Activated CD4-positive, alpha-beta memory T cell treated with anti-CD3 and anti-CD28 coated beads for 36 hours (primary cell): ENCODE data around the gene ABI3BP. TPM values are rescaled to one million over a fixed set of nuclear protein-coding genes. Genes with fewer than 3 reads are reported as not detected.
A peak's percentile ranks its signal among the peaks of the same experiment; 100 is the strongest.

Experiments used
- CTCF ChIA-PET: fragments of 350-600 bp; sonication (Branson Sonifier 250); formaldehyde crosslinking; loops from one replicate; lab custom pipeline; 2021; ENCODE audit warnings: antibody characterized with exemption, inconsistent platforms; lab: Charles Lee
- POLR2A ChIA-PET: fragments of 350-600 bp; sonication (Branson Sonifier 250); formaldehyde crosslinking; loops from one replicate; lab custom pipeline; 2021; ENCODE audit warnings: antibody characterized with exemption; lab: Charles Lee
- DNase-seq: peaks from one replicate; pipeline ENCODE4 v3.0.0-alpha.2; 2020
- H3K27ac Mint-ChIP-seq: one replicate; pipeline ENCODE4 v1.8.0; 2021; ENCODE audit warnings: mixed read lengths
- H3K27me3 Mint-ChIP-seq: one replicate; pipeline ENCODE4 v1.8.0; 2021; ENCODE audit warnings: mixed read lengths
- H3K36me3 Mint-ChIP-seq: one replicate; pipeline ENCODE4 v1.8.0; 2021; ENCODE audit warnings: mixed read lengths
- H3K4me1 Mint-ChIP-seq: one replicate; pipeline ENCODE4 v1.8.0; 2021; ENCODE audit warnings: low read depth, mixed read lengths
- H3K4me3 Mint-ChIP-seq: one replicate; pipeline ENCODE4 v1.8.0; 2021; ENCODE audit warnings: mild to moderate bottlenecking, mixed read lengths
- H3K9me3 Mint-ChIP-seq: one replicate; pipeline ENCODE4 v1.8.0; 2021; ENCODE audit warnings: mixed read lengths
- intact Hi-C: fragments of 100-400 bp; cut with micrococcal nuclease; formaldehyde crosslinking; loops from one replicate; pipeline ENCODE4 v1.15.1; 2023
- total RNA-seq, 2 experiments: library from RNA; stranded (reverse); gene quantifications; one replicate each; pipeline ENCODE4 v1.2.3, GENCODE V29; 2021

ABI3BP gene
- total RNA-seq, 2 experiments from 2014 or later = not detected

- intact Hi-C loops = loop anchor here (1.0 to 5.0 kb wide), 4 partner anchors 146 to 479 kb away; no protein-coding TSS in a partner anchor
- H3K36me3 Mint-ChIP-seq = no peaks in the 10 kb centered on the region
- no peak overlapping the region for H3K4me3 Mint-ChIP-seq
- CTCF ChIA-PET = interaction anchor here (0.6 to 1.5 kb wide), 5 partner anchors 13 to 423 kb away, joined by 3 to 11 read pairs (median 3); no protein-coding TSS in a partner anchor
- H3K27me3 Mint-ChIP-seq = no peaks in the 10 kb centered on the region
- POLR2A ChIA-PET = interaction anchor here (0.9 kb wide), 1 partner anchor 395 kb away, joined by 4 read pairs; no protein-coding TSS in a partner anchor
- DNase-seq = no peak
- peaks cover 4% of the 10 kb centered on the region for H3K4me1 Mint-ChIP-seq
- no peaks in the 10 kb centered on the region for H3K9me3 Mint-ChIP-seq
- no peak overlapping the region for H3K27ac Mint-ChIP-seq
These were observed 196.7 kb downstream of the ABI3BP start for GRCh38 chr3:100796556-100796955.

GRCh38 chr3:100789579-100789978 is 203.6 kb downstream of the ABI3BP start:
- Mint-ChIP-seq H3K4me3 (no peak overlapping the region), H3K4me1 (no peaks in the 10 kb centered on the region), H3K9me3 (peaks cover 7% of the 10 kb centered on the region), H3K36me3 (no peaks in the 10 kb centered on the region), H3K27me3 (no peaks in the 10 kb centered on the region), H3K27ac (no peak overlapping the region)
- DNase-seq = no peak
- ChIA-PET CTCF (no interaction called here), POLR2A (no interaction called here)
- intact Hi-C loops = no loop called here

GRCh38 chr3:100783619-100784018 is 209.6 kb downstream of the ABI3BP start:
- Mint-ChIP-seq H3K27ac (no peak overlapping the region), H3K9me3 (peaks cover 10% of the 10 kb centered on the region), H3K27me3 (no peaks in the 10 kb centered on the region), H3K4me3 (no peak overlapping the region), H3K4me1 (no peaks in the 10 kb centered on the region), H3K36me3 (no peaks in the 10 kb centered on the region)
- intact Hi-C loops = no loop called here
- POLR2A ChIA-PET = no interaction called here
- no peak for DNase-seq
- CTCF ChIA-PET = no interaction called here

- CTCF ChIA-PET = no interaction called here
- H3K27me3 Mint-ChIP-seq = no peaks in the 10 kb centered on the region
- peaks cover 10% of the 10 kb centered on the region for H3K9me3 Mint-ChIP-seq
- no peak overlapping the region for H3K27ac Mint-ChIP-seq
- POLR2A ChIA-PET = no interaction called here
- H3K4me3 Mint-ChIP-seq = no peak overlapping the region
- no peaks in the 10 kb centered on the region for H3K36me3 Mint-ChIP-seq
- H3K4me1 Mint-ChIP-seq = no peaks in the 10 kb centered on the region
- intact Hi-C loops = no loop called here
- DNase-seq = no peak
These were observed 210.3 kb downstream of the ABI3BP start for GRCh38 chr3:100782906-100783305.

- no peaks in the 10 kb centered on the region for H3K27me3 Mint-ChIP-seq
- no peak overlapping the region for H3K27ac Mint-ChIP-seq
- DNase-seq = no peak
- intact Hi-C loops = no loop called here
- H3K4me1 Mint-ChIP-seq = no peaks in the 10 kb centered on the region
- no peaks in the 10 kb centered on the region for H3K36me3 Mint-ChIP-seq
- ChIA-PET POLR2A (interaction anchor here (0.7 kb wide), 1 partner anchor 103 kb away, joined by 3 read pairs; no protein-coding TSS in a partner anchor), CTCF (no interaction called here)
- H3K4me3 Mint-ChIP-seq = no peak overlapping the region
- H3K9me3 Mint-ChIP-seq = peaks cover 10% of the 10 kb centered on the region
These were observed 210.9 kb downstream of the ABI3BP start for GRCh38 chr3:100782348-100782747.

- CTCF ChIA-PET = no interaction called here
These were observed 211.9 kb downstream of the ABI3BP start for GRCh38 chr3:100781301-100781700.

GRCh38 chr3:100780071-100780622 is 213.1 kb downstream of the ABI3BP start:
- no peak for DNase-seq
- Mint-ChIP-seq H3K9me3 (peaks cover 4% of the 10 kb centered on the region), H3K27ac (no peak overlapping the region), H3K4me1 (no peaks in the 10 kb centered on the region), H3K4me3 (no peak overlapping the region), H3K36me3 (no peaks in the 10 kb centered on the region), H3K27me3 (no peaks in the 10 kb centered on the region)
- CTCF ChIA-PET = no interaction called here
- intact Hi-C loops = no loop called here
- POLR2A ChIA-PET = no interaction called here

More at GRCh38 chr3:100781301-100781700, 211.9 kb downstream of the ABI3BP start:
- DNase-seq = no peak
- POLR2A ChIA-PET = no interaction called here
- H3K36me3 Mint-ChIP-seq = no peaks in the 10 kb centered on the region
- no peaks in the 10 kb centered on the region for H3K27me3 Mint-ChIP-seq
- no peak overlapping the region for H3K27ac Mint-ChIP-seq
- H3K4me3 Mint-ChIP-seq = no peak overlapping the region
- H3K9me3 Mint-ChIP-seq = peaks cover 10% of the 10 kb centered on the region
- intact Hi-C loops = no loop called here
- no peaks in the 10 kb centered on the region for H3K4me1 Mint-ChIP-seq

- POLR2A ChIA-PET = no interaction called here
- no peaks in the 10 kb centered on the region for H3K27me3 Mint-ChIP-seq
- H3K4me3 Mint-ChIP-seq = no peak overlapping the region
- CTCF ChIA-PET = no interaction called here
- no peaks in the 10 kb centered on the region for H3K36me3 Mint-ChIP-seq
- H3K4me1 Mint-ChIP-seq = no peaks in the 10 kb centered on the region
- peaks cover 2% of the 10 kb centered on the region for H3K9me3 Mint-ChIP-seq
- no peak overlapping the region for H3K27ac Mint-ChIP-seq
- intact Hi-C loops = no loop called here
- DNase-seq = no peak
These were observed 213.7 kb downstream of the ABI3BP start for GRCh38 chr3:100779480-100779879.

GRCh38 chr3:100777271-100777670 is 215.9 kb downstream of the ABI3BP start:
- H3K4me1 Mint-ChIP-seq = no peaks in the 10 kb centered on the region
- no peak overlapping the region for H3K27ac Mint-ChIP-seq
- POLR2A ChIA-PET = interaction anchor here (1.1 kb wide), 1 partner anchor 9 kb away, joined by 3 read pairs; no protein-coding TSS in a partner anchor
- no peak for DNase-seq
- H3K9me3 Mint-ChIP-seq = no peaks in the 10 kb centered on the region
- no peaks in the 10 kb centered on the region for H3K27me3 Mint-ChIP-seq
- no peaks in the 10 kb centered on the region for H3K36me3 Mint-ChIP-seq
- H3K4me3 Mint-ChIP-seq = no peak overlapping the region
- intact Hi-C loops = no loop called here
- CTCF ChIA-PET = no interaction called here

- POLR2A ChIA-PET = interaction anchor here (1.1 kb wide), 1 partner anchor 10 kb away, joined by 3 read pairs; no protein-coding TSS in a partner anchor
- DNase-seq = peak; percentile 24
- Mint-ChIP-seq H3K27ac (no peak overlapping the region), H3K9me3 (no peaks in the 10 kb centered on the region), H3K27me3 (no peaks in the 10 kb centered on the region), H3K36me3 (no peaks in the 10 kb centered on the region), H3K4me1 (no peaks in the 10 kb centered on the region), H3K4me3 (no peak overlapping the region)
- intact Hi-C loops = no loop called here
- CTCF ChIA-PET = no interaction called here
These were observed 216.5 kb downstream of the ABI3BP start for GRCh38 chr3:100776746-100777145.

- intact Hi-C loops = no loop called here
- Mint-ChIP-seq H3K4me3 (no peak overlapping the region), H3K36me3 (no peaks in the 10 kb centered on the region), H3K27ac (no peak overlapping the region), H3K9me3 (no peaks in the 10 kb centered on the region), H3K27me3 (no peaks in the 10 kb centered on the region), H3K4me1 (no peaks in the 10 kb centered on the region)
- CTCF ChIA-PET = no interaction called here
- no peak for DNase-seq
- POLR2A ChIA-PET = no interaction called here
These were observed 217.0 kb downstream of the ABI3BP start for GRCh38 chr3:100776097-100776729.

- intact Hi-C loops = no loop called here
- H3K27ac Mint-ChIP-seq = no peak overlapping the region
- no peaks in the 10 kb centered on the region for H3K36me3 Mint-ChIP-seq
- DNase-seq = no peak
- H3K9me3 Mint-ChIP-seq = no peaks in the 10 kb centered on the region
- ChIA-PET POLR2A (no interaction called here), CTCF (no interaction called here)
- no peaks in the 10 kb centered on the region for H3K27me3 Mint-ChIP-seq
- H3K4me1 Mint-ChIP-seq = no peaks in the 10 kb centered on the region
- H3K4me3 Mint-ChIP-seq = no peak overlapping the region
These were observed 217.6 kb downstream of the ABI3BP start for GRCh38 chr3:100775669-100776068.

GRCh38 chr3:100775226-100775625 is 218.0 kb downstream of the ABI3BP start:
- ChIA-PET POLR2A (no interaction called here), CTCF (no interaction called here)
- Mint-ChIP-seq H3K4me1 (no peaks in the 10 kb centered on the region), H3K27me3 (no peaks in the 10 kb centered on the region), H3K36me3 (no peaks in the 10 kb centered on the region), H3K4me3 (no peak overlapping the region), H3K27ac (no peak overlapping the region), H3K9me3 (no peaks in the 10 kb centered on the region)
- intact Hi-C loops = no loop called here
- no peak for DNase-seq
